GM21717 (cell line): Measurements from ENCODE around the gene DNM3.

Experiments used
- ATAC-seq: cut with Tn5 transposase; IDR thresholded peaks from one replicate; pipeline ENCODE4 v1.9.1; 2021; ENCODE audit warnings: mild to moderate bottlenecking, moderate library complexity; ENCODE audit not compliant: unreplicated experiment

The DNM3 gene

DNA sequence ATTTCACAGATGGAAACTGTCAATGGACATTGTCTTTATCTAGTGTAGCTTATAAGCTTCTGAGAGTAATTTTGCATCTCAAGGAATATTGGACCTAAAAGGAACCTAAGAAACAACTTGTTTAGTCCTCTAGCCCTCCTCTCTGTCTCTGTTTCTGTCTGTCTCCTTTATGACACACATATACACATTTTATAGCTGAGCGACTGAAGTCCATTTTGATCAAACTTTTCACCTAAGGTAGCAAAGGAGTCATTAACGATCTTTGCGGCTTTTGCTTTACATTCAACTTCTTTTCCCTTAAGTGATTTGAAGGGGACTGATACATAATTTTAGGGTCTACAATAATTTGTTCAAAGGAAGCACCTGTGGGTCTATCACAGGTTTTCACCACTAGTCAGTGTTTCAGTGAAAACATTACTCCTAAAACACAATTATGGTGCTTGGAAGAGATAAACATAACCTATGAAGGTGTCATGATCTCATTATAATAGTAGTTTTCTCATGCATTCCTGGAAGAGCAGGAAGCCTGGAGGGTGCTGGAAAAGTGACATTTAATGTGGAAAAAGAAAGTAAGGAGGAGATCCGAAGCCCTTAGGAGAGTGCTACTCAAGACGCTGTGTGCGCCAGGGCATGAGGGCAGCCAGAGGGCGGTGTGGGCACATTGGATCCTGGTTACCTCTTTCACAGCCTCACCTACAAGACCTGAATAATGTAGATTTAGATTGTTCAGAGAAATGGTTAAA, 248.6 kb downstream of the DNM3 start:
- no peak for ATAC-seq

DNA sequence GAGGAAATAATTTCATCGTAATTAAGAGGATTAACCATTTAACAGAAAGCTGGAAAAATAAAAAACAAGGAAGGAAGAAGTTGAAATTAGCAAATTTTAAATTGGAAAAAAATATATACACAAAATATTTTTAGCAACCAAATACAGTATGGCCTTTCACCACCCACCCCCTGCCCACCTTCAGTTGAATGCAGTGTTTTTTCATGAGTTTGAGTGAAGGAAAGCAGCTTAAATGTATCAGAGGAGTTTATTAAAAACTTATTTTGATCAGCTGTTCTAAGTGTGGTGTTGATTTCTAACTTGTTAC, 249.2 kb downstream of the DNM3 start:
- no peak for ATAC-seq

DNA sequence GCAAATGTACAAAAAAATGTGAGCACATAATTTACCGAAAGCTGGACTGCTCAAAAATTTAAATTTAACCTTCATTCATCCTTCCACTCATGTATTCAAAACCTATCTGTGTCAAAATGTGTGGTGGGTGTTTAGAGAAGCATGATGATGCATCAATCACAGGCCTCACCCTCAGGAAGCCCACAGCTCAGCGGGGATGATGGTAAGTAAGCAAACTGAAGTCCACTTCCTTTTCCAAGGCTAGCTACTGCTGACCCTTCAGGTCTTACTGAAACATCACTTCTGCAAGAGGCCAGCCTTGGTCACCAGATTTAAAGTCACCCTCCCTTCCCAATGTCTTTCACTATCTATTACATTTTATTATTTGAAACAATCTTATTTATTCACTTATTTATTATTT, 254.5 kb downstream of the DNM3 start:
- no peak for ATAC-seq

DNA sequence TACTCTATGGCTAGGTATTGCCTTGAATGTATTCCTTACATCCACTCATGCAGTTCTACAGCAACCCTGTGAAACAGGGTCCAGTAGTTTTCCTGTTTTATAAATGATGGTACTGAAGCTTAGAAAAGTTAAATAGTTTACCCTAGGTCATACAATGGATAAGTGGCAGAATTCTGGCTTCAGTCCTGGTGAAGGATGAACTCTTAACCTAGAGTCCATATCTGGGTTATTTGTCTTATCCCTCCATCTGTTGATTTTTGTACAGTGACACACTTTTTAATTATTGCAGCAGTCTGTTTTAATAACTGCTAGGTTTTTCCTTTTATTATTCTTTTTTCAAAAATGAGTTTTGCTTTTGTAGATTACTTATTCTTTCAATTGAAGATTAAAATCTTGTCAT, 263.9 kb downstream of the DNM3 start:
- no peak for ATAC-seq

DNA sequence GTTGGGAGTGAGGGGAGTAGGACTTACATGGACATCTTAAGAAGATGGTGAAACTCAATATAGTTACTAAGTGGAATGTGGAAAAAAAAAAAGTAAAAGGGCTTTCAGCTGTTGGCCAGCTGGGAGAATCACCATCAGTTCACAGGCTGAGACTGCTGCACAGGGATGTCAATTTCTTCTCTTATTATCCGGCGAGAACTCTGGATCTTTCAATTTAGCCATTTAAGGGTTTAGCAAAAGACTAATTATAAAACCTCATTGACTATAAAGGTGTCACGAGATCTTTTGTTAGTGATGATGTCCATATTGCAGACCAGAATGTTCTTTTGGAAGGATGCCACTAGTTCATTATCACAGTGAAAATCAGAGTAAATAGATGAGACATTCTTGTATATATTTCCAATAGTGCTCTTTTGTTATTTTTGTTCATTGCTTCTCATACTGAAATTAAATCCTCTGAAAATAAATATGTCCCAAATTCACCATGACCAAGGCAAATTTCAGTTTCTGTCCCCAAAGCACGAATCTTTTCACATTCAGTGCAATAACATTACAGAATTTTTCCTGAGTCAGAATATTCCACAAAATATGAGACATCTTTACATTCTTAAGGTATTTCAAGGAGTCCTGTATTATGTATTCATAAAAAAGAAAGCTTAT, 266.1 kb downstream of the DNM3 start:
- no peak for ATAC-seq

DNA sequence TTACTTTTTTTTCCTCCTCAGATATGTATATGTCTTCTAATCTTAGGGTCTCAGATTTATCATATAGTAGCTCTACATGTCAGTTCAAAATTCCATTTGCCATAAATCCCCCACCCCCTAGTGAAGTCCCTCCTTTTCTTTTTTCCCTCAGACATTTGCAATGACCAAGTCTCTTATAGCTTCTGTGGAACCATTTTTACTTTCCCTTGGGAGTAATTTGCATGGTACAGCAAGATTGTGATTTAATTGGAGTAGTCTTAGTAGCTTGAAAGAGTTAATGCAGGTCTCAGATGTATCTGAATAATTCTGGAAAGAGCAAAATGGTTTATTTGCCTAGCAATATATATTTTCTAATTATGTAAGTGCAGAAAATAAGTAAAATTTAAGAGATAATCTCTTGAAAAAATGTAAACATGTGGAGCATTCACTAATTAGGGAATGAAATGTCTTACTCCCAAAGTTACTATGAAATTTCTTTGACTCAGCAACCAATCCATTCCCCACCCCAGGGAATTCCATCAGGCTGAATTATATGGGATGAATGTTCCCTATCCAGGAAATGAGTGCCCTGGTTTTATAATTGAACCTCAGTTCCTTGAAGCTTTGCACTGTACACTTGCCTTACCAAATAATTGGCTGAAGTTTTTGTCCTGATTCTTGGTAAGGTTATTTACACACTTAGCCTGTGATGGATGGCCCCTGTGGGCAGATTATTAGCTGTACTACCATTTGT, 267.0 kb downstream of the DNM3 start:
- ATAC-seq: no peak

DNA sequence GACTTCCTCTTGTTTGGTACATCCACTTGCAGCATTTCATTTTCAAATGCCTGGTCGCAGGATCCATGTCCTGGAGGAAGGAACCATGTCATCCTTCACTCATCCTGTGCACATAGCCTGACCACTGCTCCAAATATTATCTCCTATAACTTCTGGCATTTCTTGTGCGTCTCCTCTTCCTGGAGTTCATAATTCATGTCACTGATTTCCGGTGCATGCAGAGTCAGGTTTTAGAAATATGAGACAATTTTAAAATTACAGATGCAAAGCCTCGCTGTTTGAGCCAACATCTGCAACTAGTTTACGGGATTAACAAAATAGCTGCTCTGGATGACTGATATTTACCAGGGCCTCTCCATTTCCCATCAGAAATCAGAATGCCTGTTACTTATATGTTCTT, 268.1 kb downstream of the DNM3 start:
- no peak for ATAC-seq

DNA sequence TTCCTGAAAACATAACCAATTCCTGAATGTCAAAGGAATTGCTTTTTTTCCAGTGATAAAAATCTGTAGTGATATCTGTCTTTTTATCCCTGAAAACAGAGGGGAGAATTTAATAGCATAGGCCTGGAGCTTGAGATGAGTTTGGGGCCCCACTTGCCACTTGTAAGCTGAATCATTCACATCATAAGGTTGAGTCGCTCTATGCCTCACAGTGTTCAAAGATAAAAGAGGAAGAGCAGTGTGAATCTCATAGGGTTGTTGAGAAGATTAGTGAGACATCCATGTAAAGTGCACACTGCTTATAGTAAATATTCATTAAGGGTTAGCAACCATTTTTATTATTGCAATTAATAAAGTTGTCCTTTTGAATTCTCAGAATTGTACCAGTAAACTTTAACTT, 271.3 kb downstream of the DNM3 start:
- no peak for ATAC-seq

DNA sequence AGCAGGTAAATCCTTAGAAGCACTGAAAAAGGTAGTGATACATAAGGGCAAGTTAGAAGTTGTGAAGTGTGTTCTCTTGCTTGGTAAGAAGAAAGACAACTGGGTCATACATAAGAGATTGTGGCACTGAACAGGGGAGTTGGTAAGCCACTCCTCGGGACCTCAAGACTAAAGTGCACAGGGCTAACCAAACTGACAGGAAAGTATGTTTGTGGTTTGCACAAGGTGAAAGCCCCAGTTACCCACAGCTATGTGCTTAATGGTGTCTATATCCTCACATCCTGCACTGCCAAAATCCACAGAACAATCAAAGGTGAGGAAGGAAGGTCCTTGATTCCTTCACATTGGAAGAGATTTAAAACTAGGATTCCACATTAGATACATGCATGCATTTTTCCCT, 276.5 kb downstream of the DNM3 start:
- ATAC-seq: no peak

DNA sequence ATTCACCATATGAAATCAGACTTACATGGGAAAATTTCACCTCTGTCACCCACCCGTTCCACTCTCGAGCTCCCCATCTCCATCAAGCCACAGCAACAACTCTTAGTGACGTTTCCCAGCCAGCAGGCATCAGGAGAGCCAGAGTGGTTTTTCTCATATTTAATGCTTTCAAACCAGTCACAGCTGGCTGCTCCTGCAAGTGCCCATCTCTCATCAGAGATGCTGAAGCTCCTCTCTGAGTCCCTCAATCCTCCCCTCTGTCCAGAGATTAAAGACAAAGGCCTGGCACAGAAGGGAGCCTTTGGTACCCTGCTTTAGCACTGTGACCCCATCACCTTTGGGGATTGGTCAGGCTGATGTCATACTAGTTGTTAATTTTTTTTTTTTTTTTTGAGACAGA, 277.3 kb downstream of the DNM3 start:
- no peak for ATAC-seq

DNA sequence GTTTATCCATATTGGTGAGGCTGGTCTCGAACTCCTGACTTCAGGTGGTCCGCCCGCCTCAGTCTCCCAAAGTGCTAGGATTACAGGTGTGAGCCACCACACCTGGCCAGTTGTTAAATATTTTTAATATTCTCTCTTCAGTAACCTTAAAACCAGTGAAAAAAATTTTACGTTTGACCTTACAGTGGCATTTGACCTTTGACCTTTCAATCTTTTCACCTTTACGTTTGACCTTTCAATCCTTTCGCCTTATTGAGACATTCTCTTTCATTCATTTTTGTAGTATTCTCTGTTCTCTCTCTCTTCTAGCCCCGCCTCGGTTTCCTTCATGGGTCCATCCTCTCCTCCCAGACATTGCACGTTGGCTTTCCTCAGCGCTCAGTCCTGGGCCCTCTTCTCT, 277.9 kb downstream of the DNM3 start:
- ATAC-seq: no peak

DNA sequence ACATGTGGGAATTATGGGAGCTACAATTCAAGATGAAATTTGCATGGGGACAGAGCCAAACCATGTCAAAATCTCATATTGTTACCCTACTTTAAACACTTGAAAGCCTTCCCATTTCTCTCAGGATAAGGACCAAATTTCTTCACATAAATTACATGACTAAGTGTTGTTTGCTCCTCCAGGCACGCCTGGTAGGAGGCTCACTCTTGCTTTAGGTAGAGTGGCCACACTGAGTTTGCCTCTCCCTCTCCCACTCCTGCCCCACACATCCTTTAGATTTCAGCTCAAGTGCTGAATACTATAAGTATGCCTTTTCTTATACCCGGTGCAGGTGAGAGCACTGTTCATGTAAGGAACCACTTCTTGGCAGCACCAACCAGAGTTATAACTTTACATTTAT, 279.1 kb downstream of the DNM3 start:
- ATAC-seq: no peak

DNA sequence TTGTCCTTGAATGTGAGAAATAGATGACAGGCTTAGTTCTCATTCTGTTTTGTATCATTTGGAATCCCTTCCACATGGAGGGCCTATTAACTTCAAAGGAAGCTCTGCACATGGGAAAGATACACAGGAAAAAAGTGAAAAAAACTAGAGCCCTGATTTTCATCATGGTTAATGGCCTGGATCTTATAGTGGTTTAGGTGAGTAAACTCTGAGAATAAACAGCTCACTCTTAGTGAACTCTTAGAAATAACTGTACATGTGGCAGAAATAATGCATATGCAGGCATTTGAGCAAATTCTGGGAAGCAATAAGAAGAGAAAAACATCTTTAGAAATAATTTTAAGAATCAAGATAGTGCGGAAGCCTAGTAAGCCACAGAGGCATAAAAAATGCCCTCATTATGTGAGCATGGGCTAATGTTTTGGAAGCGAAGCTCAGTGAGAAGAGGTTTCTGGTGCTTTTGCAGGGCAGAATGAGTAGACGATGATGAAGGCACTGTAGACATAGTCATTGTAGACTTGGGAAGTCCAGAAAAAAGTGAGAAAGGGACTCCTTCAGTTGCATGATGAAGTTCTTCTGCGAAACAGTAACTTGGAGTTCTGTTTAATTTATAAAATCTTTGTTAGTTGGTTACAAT, 279.9 kb downstream of the DNM3 start:
- no peak for ATAC-seq

DNA sequence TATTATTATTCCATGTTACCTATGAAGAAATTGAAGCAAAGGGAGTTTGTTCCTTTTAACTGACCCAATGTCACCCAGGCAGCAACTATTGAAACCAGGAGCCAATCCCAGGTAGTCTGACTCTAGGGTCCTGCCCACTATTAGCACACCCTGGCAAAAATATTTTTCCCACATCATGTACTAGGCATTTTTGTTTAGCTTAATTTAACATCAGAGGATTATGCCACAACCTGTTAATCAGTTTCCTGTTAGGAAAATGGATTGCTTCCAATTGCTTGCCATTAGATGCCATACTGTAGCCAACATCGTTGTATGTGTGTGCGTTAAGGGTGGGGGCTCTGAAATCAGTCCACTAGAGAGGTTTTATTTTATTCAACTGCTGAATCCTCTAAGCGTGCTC, 281.1 kb downstream of the DNM3 start:
- ATAC-seq: no peak

DNA sequence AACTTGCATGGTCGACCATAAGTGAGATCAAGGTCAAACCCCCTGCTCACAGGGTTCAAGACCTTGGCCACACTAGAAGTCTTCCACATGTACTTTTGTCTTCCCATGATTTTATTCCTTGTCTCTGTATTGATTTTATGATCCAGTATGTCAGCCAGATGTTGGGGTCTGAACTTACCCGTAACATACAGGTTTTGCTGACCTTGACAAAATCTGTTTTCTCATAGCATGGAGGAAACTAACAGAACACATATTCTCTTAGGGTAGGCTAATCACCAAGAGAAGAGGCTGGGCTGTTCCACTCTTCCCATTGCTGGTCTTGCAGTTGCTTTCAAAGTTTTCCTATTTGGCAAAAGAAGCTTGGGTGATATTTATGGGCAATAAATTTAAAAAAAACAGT, 284.0 kb downstream of the DNM3 start:
- ATAC-seq: no peak

DNA sequence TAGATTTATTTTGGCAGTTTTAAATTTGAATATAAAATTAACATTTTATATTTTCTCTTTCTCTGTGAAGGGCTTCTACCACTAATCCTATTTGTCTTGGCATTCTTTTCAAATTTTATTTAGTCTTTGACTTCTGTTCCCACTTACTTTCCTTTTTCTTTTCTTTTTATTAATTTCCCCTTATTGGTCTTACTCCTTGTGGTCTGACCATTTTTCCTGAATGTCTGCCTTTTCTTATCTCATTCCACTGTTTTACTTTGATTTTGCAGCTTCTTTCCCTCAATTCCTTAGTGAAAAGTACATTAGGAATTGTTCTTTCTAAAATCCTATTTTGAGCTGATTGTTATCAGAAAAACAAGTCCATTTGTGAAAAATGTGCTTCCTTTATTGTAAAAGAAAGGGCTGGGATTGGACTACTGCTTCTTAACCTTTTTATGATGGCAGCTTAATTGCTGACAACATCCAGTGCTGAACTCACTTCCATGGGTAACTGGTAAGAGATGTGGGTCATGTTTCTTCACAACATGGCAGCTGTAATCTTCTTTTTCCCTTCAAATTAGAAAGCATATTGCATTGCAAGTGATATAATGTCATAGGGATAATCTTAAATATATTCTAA, 284.6 kb downstream of the DNM3 start:
- no peak for ATAC-seq

DNA sequence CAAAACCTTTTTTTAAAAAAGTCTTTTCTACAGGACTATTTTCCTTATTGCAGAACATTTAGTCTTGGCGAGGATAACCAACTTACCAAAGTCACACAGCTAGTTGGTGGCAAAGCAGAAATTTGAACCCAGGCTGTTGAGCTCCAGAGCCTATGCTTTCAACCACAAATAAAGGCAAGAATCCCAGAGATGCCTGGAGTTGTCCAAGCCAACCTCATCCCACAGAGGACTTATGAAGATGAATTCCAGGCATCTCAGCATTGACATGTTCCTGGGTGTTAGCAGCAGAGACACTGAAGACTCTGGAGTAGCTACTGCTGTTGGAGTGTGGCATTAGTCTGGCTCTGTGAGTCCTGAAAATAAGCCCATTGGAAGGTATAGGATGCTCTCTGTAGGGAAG, 291.5 kb downstream of the DNM3 start:
- ATAC-seq: no peak

DNA sequence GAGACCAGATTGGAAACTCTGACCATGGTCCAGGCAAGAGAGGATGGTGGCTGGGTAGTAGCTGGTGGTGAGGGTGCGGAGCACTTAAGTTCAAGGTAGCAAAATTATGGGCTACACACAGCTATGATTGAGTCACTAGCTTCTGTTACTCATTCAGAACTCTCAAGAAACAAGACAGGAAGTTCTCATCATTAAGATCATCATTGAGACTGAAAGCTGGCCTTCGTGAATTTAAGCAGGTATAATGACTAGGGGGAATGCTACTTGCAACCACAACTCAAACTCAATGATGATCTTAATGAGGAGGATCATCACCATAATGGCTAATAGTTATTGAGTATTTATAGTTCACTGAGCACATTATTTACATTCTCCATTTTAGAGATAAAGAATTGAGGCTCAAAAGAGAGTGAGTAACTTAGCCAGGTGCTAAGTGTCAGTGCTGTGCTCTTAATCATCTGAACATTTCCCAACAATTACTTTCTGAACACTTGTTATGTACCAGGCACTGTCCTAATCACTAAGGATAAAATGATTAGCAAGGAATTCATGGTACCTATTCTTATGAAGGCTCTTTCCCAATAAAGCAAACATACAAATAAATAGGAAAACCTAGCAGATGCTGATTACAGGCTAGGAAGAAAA, 292.9 kb downstream of the DNM3 start:
- no peak for ATAC-seq

DNA sequence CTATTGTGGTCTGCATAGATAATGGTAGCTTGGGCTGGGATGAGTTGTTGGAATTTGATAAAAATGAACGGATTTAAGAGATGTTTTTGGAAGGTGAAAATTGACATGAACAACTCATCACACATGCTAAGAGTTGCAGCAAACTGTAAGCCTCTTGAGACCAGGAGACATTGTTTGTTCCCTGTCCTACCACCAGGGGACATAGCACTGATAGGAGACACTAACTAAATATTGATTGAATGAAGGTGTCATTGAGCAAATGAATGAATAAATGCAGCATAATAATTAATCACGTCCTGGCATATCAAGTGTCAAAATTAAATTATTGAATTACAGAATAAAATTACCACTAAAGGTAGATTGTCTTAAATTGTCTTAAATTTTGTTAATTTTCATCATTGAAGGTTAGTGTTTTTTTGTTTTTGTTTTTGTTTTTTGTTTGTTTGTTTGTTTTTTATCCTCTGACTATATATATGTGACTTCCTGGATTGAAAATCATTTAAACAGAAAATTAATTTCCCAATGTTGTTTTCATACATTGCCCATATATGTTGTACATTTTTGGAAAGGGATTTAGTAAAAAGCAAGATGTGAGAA, 293.9 kb downstream of the DNM3 start:
- ATAC-seq: no peak

DNA sequence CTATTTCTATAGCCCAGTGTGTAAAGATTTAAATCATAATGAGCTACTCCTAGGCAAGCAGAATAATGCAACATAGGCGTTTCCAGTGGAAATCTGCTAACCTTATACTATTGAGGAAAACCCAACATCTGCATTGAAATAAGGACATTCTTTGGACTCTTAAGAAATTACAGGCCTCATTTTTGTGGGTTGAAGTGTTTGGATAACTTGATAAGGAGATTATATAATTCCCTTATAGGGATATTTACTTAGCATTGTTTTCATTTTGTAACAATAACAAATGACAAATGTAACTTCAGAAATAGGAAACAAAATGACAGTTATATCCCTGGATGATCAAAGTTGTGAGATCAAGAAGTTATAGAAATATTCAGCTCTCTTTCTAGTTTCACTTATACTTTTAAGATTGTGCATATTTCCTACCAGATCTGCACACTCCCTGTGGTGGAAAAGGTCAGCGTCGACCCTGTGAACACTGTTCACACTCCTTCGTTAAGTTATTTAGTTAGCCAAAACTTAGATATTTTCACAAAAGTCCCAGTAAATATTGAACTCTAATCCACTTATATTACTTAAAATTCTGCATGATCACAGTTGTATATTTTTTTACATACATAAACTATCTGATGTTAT, 294.8 kb downstream of the DNM3 start:
- no peak for ATAC-seq
